Stimulated activated CD4-positive, alpha-beta T cell treated with anti-CD3 and anti-CD28 coated beads, Interleukin-2, amount 100 ng/mL, for 48 hours (primary cell): ENCODE data around the gene MRGPRE.

Experiments
- DNase-seq, 2 donors: peaks; one replicate each; pipeline ENCODE4 v3.0.0-alpha.2; 2020

MRGPRE gene

DNA sequence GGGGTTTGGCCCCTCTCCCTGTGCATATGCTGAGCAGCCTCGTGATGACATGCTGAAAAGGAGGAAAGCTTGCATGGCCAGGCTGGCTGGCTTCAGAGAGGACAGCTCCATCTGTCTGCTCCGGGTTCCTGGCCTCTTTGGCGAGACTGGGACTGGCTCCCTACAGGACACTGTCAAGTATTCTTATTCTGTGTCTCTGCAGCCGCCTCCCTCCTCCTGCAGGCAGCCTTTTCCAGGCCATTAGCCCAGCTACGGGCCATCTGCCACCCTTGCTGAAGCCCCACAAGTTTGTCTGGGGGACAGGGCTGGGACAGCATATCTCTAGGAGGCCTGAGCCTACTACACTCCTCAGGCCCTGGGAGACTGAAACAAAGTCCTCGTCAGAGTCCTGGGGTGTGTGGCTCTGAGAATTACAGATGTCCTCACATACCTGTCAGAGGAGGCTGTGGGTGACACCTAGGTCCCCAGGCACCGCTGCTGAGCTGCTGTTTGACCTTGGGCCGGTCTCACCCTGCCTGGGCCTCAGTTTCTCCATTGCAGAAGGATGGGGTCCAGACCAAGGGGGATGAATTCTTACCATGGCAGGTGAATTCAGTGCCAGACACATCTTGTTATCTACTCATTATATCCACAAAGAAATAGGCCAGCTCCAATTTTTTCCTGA, 24.6 kb downstream of the MRGPRE start:
- DNase-seq, result no peak

DNA sequence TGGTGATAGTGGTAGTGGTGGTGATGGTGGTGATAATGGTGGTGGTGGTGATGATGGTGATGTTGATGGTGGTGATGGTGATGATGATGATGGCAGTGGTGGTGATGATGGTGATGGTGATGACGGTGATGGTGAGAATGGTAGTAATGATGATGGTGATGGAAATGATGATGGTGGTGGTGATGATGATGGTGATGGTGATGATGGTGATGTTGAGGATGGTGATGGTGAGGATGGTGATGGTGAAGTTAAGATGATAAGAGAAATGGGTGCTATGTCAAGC, 25.4 kb downstream of the MRGPRE start:
- DNase-seq, result no peak

DNA sequence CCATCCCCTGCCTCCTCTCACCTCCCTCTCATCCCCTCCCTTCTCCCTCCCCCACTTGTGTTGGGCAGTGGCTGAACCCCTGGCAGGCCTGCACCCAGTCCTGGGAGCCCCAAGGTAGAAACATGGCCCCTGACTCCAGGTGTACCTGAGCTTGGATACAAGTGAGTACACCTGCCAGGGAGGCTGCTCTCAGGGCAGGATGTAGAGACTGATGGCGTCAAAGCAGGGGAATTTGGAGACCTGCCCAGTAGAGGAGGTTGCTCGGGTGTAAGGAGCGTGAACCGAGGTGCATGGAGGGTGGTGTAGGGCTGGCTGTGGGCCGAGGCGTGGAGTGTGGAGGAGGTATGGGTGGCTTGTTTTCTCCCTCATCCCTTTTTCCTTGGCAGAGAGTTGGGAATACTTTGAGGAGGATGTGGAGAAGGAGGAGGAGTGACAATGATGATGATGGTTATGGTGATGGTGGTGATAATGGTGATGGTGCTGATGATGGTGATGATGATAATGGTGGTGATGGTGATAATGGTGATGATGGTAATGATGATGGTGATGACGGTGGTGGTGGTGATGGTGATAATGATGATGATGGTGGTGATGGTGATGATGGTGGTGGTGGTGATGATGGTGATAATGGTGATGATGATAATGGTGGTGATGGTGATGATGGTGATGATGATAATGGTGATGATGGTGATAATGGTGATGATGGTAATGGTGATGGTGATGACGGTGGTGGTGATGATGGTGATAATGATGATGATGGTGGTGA, 25.9 kb downstream of the MRGPRE start:
- no peak for DNase-seq

DNA sequence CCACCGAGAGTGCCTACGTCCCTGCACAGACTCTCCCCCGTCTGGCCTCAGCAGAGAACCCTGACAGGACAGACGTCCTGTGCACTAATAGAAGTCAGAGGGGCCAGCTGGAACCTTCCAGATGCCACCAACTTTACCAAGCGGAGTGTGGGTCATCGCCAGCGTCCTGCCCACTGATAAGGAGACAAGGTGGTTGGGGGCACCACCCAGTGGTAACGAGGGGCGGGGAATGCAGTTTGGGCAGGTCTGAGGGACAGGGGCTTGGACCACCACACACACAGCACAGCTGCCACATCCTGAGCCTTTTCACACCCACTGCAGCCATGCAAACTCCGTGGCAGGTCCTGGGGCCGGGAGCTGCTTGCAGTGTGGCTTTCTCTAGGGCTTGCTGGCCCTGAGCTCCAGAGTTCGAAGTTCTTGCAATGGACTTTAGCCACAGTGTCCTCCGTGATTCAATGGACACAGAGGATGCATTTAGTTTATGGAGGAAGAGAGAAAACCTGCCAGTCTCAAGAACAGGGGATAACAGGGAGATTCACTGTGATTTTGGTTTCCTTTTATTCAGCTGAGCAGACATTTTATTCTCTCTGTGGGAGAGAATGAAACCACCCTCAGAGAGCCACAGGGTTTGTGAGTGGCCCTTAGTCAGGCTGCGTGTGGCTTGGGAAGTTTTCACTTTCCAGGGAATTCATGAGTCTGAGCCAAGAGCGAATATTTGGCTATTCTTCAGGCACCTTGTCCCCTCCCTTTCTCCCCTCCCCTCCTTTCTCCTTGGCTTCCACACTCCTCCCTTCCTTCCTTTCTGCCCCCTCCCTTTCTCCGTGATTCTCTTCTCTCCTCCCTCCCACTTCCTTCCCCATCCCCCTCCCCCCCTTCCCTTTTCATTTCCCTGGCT, 26.7 kb downstream of the MRGPRE start:
- no peak for DNase-seq

- DNase-seq, result no peak
Observed at GRCh38 chr11:3204141-3205015, 27.8 kb downstream of the MRGPRE start.

DNA sequence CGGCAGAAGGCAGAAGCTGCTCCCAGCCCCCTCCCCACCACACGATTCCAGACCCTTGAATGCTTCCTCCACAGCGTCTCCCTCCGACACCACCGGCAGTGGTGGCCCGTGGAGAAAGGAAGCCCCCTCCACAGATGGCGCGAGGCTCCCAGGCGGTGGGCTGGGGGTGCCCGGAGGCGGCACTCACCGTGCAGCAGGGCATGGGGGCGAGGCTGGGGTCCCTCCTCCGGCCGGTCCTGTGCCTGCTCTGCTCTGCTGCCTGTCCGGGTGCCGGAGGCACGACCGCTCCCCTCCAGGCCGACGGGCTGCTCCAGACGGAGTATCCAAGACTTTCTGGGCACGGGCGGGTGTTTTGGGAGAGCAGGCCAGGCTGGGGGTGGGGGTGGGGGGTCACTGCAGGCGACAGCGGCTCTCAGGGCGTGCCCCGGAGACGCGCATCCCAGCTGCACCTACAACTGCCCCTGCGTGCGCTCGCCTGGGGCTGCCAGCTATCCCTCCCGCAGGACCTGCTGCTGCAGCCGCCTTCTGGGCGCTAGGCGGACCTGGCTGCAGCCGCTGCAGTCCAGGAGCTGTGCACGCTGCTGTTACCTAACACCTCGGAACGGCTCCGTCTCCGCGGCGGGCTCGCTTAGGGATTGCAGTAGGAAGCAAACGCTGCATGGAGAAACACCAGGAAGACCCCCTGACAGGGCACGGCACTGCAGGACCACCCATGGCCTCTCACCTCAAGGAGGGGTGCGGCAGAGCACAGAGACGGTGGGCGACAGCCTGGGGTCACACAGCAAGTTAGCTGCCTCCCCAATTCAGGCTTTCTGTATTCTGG, 28.8 kb downstream of the MRGPRE start:
- DNase-seq, result no peak

GRCh38 chr11:3202759-3203158, 29.5 kb downstream of the MRGPRE start:
- DNase-seq, result no peak

GRCh38 chr11:3202305-3202704, 29.9 kb downstream of the MRGPRE start:
- no peak for DNase-seq

GRCh38 chr11:3201677-3202181, 30.5 kb downstream of the MRGPRE start:
- DNase-seq, result no peak

DNA sequence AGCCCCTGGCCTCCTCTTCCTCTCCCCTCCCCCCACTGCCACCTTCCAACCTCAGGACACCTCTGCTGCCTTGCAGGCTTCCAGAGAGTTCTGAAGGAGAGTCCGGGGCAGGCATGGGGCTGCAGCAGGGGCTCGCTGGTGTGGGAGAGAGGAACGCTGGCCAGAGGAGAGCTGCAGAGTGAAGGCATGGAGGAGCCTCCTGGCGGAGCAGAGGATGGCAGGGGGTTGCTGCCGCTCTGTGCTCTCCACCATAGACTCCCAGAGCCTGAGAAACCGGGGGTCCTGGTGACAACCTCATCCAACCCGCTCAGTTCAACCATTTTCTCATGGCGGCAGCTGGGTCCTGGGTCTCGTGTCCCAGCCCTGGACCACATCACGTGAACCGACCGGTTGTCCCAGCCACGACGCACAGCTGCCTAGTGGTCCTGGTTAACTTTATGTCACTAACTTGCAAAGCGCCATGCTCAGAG, 31.1 kb downstream of the MRGPRE start:
- no peak for DNase-seq

- DNase-seq, result no peak
Observed at GRCh38 chr11:3200388-3201111, 31.7 kb downstream of the MRGPRE start.

DNA sequence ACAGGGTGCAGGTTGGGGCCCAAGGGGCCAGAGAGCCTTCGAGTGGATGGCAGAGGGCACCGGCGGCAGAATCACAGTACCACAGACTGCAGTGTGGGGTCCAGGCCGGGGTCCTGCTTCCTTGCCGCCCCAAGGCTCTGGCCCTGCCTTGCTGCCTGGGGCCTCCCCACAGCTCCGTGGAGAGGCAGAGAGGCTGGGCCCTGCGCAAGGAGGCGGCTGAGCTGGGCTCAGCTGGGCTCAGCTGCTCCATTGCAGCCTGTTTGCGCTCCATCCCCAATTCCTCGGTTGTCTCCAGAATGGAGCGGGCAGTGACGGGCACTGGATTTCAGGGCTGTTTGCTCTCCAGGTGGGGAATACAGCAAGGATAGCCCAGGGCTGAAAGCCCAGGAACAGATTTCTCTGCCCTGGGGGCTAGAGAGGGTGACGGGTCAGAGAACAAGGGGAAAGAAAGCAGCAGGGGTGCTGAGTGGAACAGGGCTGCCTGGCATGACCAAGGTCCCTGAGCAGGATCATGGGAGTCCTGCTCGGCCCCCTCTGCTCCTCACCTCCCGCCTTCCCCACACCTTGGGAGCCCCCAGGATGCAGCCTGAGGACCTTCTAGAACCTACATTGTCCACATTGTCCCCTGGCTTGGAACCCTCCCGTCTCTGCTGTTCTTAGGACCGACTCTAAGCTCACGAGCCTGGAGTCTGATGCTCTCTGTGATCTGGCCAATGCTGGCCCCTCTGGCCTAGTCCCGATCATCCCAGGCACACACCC, 32.5 kb downstream of the MRGPRE start:
- no peak for DNase-seq

DNA sequence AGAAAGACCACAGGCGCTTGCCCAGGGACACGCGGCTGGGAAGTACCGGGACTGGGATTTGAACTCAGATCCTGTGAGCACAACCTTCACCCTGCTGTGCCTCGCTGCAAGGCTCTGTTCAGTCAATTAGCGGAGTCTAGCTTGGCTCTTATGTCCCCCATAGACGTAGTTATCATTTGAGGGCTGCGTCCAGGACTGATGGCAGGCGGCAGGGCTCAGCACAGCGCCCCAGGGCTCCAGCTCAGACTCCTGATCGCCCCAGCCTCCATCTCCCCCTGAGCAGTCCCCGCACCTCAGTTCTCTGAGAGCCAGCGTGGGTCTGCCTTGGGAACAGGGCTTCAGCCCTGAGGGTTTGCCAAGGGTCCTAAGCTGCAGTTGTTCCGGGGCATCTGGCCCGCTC, 33.4 kb downstream of the MRGPRE start:
- no peak for DNase-seq

GRCh38 chr11:3197878-3198528, 34.2 kb downstream of the MRGPRE start:
- no peak for DNase-seq

DNA sequence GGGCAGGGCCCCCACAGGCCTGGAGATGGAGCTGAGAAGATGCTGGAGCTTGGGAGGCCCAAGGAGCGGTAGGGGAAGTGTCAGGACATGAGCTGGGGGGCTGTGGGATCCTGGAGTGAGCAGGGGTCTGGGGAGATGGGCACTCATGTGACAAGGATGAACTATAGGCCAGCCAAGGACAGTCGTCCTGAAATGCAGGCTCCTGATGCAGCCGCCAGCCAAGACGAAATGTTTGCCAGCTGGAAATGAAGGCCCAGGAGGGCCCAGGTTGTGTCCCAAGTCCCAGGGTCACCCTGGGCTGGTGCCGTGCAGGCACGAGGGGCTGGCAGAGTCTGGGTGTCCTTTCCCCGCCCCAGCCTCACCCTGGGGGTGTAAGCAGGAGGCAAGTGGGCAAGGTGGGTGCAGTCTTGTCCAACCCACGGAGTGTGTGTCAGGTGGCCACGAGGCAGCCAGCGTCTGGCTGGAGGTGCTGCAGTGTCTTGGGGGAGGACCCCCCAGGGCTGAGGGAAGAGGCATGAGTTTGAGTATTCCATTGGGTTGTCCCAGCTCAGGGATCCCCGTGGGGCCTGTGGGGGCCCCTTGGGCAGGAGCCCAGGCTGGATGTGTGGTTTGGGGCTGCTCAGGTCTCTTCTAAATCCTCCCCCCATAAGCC, 35.0 kb downstream of the MRGPRE start:
- no peak for DNase-seq

DNA sequence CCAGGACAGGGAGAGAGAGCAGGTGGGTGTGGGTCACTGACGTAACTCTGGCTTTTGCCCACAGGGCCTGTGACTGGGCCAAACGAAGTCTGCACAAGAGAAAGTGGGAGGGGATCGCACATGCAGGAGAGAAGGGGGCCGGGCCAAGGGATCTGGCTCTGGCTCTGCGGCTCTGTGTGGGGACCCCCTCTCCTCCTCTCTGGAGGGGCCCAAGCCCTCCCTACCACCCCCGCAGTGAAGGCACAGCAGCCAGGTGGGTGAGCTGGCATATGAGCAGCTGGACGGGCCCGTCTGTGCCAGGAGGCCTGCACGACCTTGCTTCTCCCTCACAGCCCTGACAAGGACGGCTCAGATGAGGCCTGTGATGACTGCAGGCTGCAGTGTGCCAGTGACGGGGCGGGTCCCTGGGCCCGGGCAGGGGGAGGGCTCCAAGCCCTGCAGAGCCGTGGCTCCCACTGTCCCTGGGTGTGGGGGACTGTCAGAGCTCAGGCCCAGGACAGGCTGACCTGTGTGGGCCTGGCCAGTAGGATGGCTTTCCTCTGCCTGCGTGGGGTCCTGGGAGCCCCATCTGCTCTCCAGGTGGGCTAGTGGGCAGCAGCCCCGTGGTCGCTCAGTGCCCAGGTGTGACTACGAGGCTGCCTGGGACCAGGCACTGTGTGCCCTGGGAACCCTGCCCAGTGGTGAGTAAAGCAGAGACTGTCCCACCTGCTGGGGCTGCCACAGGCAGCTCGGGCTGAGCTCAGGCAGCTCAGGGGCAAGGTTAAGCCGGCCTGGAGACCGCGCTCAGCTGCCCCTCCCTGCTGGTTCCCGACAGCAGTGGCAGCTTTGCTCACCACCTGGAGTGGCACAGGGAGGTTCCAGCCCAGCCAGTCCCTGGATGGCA, 35.8 kb downstream of the MRGPRE start:
- DNase-seq, result no peak

- DNase-seq, result no peak
Observed at GRCh38 chr11:3195251-3196160, 36.7 kb downstream of the MRGPRE start.
